ENCODE results near the gene SPATA2L. TPM values are rescaled to one million over a fixed set of nuclear protein-coding genes. Genes with fewer than 3 reads are reported as not detected.
A peak's percentile ranks its signal among the peaks of the same experiment; 100 is the strongest.

SPATA2L gene
- total and polyA plus RNA-seq, 10 donors: 4.6 to 16.9 (median 10.3) TPM

DNA sequence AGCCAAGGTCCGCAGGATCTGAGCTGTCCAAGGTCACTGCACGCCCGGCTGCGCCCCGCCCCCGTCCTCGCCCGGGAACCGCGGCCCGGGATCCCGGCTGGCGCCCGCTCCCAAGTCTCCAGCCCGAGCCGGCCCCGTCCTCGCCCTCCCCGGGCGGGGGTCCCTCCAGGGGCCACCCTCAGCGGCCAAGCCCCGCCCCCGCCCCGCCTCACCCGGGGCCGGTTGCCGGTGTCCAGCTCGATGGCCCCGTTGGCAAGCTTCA, 19.0 kb upstream of the SPATA2L start:
- Histone ChIP-seq H3K4me3 (peak overlapping the region; percentile 66 to 99 (median 96)), H3K27me3 (replicated peaks in 1 of 7) (no peaks in the 10 kb centered on the region), H3K27ac (peak overlapping the region; percentile 91 to 100 (median 98)), H3K4me1 (peaks cover 31 to 66% (median 54%) of the 10 kb centered on the region in 6 donors), H3K9me3 (no peaks in the 10 kb centered on the region), H3K36me3 (peaks cover 0 to 39% (median 24%) of the 10 kb centered on the region in 6 donors)
- 0 to 1% (median 0%) methylated on average over 13 to 29 of the region's 29 CpGs for WGBS, 5 donors
- peak; percentile 91 for DNase-seq
- no peak for TF ChIP-seq POLR2A (IDR thresholded peaks at IDR 0.05)
- no peak for TF ChIP-seq CTCF (IDR thresholded peaks at IDR 0.05 in 8 of 11, conservative IDR thresholded peaks at IDR 0.05 in 3 of 11)
- no peak for TF ChIP-seq POLR2AphosphoS5 (IDR thresholded peaks at IDR 0.05)
- intact Hi-C loops (cut with DNase I; ENCODE audit: low total_unique reads): no loop called here

DNA sequence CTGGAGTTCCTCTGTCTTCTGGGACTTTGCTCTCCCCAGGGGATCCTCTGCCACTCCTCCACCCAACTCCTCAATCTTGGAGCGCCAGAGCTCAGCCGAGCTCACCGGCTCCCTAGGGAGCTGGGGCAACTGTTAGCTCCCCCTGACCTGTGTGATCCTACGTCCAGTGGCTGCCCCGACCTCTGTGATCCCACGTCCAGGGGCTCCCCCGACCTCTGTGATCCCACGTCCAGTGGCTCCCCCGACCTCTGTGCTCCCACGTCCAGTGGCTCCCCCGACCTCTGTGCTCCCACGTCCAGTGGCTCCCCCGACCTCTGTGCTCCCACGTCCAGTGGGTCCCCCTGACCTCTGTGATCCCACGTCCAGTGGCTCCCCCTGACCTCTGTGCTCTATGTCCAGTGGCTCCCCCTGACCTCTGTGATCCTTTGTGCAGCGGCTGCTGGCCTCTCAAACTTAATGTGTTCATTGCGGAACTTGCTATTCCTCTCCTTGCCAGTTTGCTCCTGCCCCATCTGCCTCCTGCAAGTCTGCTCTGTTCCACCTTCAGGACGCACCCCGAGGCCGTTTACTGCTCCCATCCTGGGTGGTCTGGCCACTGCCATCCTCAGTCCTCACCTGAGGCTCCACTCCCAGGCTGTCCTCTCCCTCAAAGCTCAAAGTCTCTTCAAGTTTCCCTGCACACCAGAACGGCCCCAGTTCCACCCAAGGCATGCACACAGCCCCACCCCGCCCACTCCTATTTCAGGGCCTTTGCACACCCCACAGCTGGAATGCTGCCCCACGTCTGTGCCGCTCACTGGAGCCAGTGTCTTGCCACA, 16.4 kb upstream of the SPATA2L start:
- intact Hi-C loops (cut with DNase I; ENCODE audit: low total_unique reads): no loop called here
- no peaks in the 10 kb centered on the region for H3K9me3 ChIP-seq
- peak; percentile 72 for DNase-seq
- peaks cover 0 to 13% (median 2%) of the 10 kb centered on the region in 6 donors for H3K36me3 ChIP-seq
- H3K4me3 ChIP-seq: no peak overlapping the region
- TF ChIP-seq CTCF (IDR thresholded peaks at IDR 0.05 in 8 of 11, conservative IDR thresholded peaks at IDR 0.05 in 3 of 11) (no peak), POLR2AphosphoS5 (IDR thresholded peaks at IDR 0.05) (peak in 1 of 3 donors; percentile 5), POLR2A (IDR thresholded peaks at IDR 0.05) (no peak)
- peaks cover 0 to 2% (median 0%) of the 10 kb centered on the region in 7 donors for H3K27me3 ChIP-seq (replicated peaks in 1 of 7)
- 84 to 92% (median 89%) methylated on average over 24 of the region's 24 CpGs for WGBS, 5 donors
- H3K4me1 ChIP-seq: peaks cover 9 to 46% (median 29%) of the 10 kb centered on the region in 6 donors
- H3K27ac ChIP-seq: peak overlapping the region in 2 of 8 donors; percentile 99 to 100

DNA sequence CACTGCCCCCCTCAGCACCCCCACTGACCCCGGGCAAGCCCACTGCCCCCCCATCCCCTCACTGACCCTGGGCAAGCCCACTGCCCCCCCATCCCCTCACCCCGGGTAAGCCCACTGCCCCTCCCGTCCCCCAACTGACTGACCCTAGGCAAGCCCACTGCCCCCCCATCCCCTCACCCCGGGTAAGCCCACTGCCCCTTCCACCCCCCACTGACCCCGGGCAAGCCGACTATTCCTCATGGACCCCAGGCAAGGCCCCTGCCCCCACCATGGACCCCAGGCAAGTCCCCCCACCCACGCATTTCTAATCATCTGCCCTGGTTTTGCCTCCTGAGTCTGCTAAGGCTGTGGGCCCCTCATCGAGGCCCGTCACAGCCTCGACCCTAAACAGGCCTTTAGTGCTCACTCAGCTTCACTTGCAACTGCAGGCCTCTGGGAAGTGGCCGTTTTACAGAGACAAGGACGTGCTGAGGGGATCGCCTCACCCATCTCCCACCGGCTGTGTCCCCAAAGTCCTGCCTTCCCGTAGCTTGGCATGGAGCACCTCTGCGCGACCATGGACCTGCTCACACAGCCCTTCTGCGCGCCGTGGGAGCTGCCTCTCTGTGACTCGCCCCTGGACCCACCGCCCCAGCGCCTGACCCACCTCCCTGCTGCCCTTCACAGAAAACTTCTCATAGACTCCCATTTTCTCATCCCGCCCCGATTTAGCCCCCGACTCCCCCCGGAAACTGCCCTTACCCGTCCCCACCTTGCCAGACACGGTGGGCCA, 15.6 kb upstream of the SPATA2L start:
- Histone ChIP-seq H3K4me1 (peaks cover 9 to 46% (median 27%) of the 10 kb centered on the region in 6 donors), H3K36me3 (peaks cover 0 to 10% (median 0%) of the 10 kb centered on the region in 6 donors), H3K4me3 (no peak overlapping the region), H3K27me3 (replicated peaks in 1 of 7) (peaks cover 0 to 10% (median 0%) of the 10 kb centered on the region in 7 donors), H3K27ac (no peak overlapping the region), H3K9me3 (no peaks in the 10 kb centered on the region)
- no peak for TF ChIP-seq POLR2A (IDR thresholded peaks at IDR 0.05)
- TF ChIP-seq POLR2AphosphoS5 (IDR thresholded peaks at IDR 0.05): peak in 2 of 3 donors; percentile 24 to 62
- peak; percentile 75 for DNase-seq
- WGBS, 5 donors: 88 to 95% (median 92%) methylated on average over 19 to 29 of the region's 29 CpGs
- intact Hi-C loops (cut with DNase I; ENCODE audit: low total_unique reads): no loop called here

GRCh38 chr16:89716493-89716892, 15.0 kb upstream of the SPATA2L start:
- whole genome bisulfite sequencing, 5 donors: 90 to 94% (median 92%) methylated on average over 11 to 15 of the region's 15 CpGs
- no peak overlapping the region for H3K27ac ChIP-seq
- peaks cover 0 to 10% (median 0%) of the 10 kb centered on the region in 6 donors for H3K36me3 ChIP-seq
- TF ChIP-seq POLR2AphosphoS5 (IDR thresholded peaks at IDR 0.05) (peak in 2 of 3 donors; percentile 28 to 31), CTCF (IDR thresholded peaks at IDR 0.05 in 8 of 11, conservative IDR thresholded peaks at IDR 0.05 in 3 of 11) (no peak)
- H3K27me3 ChIP-seq (replicated peaks in 1 of 7): peaks cover 0 to 15% (median 0%) of the 10 kb centered on the region in 7 donors
- peaks cover 13 to 49% (median 33%) of the 10 kb centered on the region in 6 donors for H3K4me1 ChIP-seq
- peak; percentile 74 for DNase-seq
- no peaks in the 10 kb centered on the region for H3K9me3 ChIP-seq
- intact Hi-C loops (cut with DNase I; ENCODE audit: low total_unique reads): no loop called here
- H3K4me3 ChIP-seq: no peak overlapping the region
